ENCODE data around the gene NIPSNAP3A.

The NIPSNAP3A gene

DNA sequence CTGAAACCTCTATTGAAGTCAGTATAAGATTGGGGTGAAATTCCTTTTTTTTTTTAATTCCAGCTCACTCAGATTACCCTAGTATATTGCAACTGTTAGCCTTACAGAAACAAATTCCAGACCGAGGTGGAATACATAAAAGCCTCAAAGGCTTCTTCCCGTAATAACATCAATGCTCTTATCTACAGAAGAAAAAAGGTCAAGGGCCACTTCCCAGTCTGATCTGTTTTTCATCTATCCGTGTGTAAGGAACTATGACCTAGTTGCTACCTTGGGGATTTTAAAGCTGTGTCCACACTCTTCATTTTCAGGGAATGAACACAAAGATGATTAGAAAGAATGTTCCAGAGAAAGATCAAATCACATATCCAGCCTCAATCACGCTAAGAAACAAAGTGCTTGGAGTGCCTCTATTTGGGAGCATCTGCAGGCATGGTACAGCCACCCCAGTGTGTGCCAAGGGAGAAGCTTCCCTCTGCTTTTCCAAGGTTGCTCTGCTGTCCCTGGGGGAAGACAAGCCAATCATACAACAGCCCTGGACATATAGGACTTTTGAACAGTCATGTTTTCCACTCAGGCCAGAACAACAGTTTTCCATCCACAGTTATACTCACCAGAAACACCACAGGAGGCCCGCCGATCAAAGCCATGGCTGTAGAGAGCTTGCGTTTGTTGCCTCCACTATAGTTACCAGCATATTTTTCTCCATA is 40.0 kb downstream of the NIPSNAP3A start:
- no peak overlapping the region for H3K4me3 ChIP-seq (ENCODE audit: low read length)
- no peak for DNase-seq (ENCODE audit: low read depth)
- TF ChIP-seq, protein P1, sequence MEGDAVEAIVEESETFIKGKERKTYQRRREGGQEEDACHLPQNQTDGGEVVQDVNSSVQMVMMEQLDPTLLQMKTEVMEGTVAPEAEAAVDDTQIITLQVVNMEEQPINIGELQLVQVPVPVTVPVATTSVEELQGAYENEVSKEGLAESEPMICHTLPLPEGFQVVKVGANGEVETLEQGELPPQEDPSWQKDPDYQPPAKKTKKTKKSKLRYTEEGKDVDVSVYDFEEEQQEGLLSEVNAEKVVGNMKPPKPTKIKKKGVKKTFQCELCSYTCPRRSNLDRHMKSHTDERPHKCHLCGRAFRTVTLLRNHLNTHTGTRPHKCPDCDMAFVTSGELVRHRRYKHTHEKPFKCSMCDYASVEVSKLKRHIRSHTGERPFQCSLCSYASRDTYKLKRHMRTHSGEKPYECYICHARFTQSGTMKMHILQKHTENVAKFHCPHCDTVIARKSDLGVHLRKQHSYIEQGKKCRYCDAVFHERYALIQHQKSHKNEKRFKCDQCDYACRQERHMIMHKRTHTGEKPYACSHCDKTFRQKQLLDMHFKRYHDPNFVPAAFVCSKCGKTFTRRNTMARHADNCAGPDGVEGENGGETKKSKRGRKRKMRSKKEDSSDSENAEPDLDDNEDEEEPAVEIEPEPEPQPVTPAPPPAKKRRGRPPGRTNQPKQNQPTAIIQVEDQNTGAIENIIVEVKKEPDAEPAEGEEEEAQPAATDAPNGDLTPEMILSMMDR (IDR thresholded peaks at IDR 0.05; ENCODE audit: insufficient read depth, low read depth, low read length, missing control alignments), result no peak

DNA sequence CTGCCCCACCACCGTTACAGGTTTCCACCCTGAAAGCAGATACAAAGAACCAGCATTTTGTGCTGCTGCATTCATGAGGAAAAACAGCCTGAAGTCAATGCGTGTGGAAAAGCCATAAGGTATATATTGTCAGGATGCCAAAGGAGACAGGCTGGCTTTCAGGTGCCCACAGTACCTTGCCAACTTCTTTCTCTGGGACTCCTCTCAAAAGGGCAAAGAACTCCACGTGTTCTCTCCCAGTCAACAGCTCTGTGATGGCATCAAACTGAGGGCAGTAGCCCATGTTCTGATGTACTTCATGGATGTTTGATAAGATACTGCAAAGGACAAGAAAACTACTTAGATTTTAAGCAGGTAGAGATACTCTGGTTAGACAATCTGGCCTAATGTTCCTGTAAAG is 40.8 kb downstream of the NIPSNAP3A start:
- TF ChIP-seq, protein P1 (IDR thresholded peaks at IDR 0.05; ENCODE audit: insufficient read depth, low read depth, low read length, missing control alignments), result no peak
- no peak overlapping the region for H3K4me3 ChIP-seq (ENCODE audit: low read length)
- no peak for DNase-seq (ENCODE audit: low read depth)

DNA sequence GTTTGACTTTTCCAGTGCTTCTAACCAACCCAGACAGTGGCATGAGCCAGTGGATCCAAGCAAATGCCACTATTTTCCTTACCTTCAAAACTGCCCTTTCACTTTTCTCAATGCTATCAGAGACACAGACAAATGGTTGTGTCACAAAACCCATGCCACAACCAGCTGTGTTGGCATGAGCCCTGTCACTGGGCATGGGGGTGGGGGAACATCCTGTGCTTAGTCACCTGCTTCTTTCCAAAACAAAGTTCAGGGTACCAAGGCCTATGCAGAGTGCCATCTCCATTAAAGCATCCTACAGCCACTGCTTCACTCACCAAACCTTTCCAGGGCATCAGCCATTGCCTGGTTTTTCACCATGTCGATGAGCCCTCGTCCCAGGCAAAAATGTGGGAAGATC is 46.6 kb downstream of the NIPSNAP3A start:
- no peak for DNase-seq (ENCODE audit: low read depth)
- TF ChIP-seq, protein P1 (IDR thresholded peaks at IDR 0.05; ENCODE audit: insufficient read depth, low read depth, low read length, missing control alignments), result no peak

DNA sequence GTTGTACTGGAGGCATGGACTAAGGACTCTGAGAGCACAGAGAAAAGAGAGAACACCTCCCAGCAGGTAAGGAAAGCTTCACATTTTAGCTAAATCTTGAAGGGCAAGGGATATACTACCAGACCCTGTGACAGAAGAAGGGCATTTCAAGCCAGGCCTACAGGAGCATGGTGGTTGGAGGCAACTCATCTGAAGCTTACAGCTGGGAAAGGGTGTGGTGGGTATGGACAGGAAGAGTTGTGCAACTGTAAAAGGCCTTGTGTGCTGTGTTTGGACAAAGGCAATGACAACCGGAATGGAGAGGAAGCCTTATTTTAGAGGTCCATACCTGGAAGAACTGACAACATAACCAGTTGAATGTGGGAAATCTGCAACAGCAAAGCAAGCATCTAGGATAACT is 47.6 kb downstream of the NIPSNAP3A start:
- DNase-seq (ENCODE audit: low read depth), result peak; percentile 46
- no peak overlapping the region for H3K4me3 ChIP-seq (ENCODE audit: low read length)
- TF ChIP-seq, protein P1 (IDR thresholded peaks at IDR 0.05; ENCODE audit: insufficient read depth, low read depth, low read length, missing control alignments), result no peak

More for the DNA sequence above, 46.6 kb downstream of the NIPSNAP3A start:
- H3K4me3 ChIP-seq (ENCODE audit: low read length), result no peak overlapping the region

DNA sequence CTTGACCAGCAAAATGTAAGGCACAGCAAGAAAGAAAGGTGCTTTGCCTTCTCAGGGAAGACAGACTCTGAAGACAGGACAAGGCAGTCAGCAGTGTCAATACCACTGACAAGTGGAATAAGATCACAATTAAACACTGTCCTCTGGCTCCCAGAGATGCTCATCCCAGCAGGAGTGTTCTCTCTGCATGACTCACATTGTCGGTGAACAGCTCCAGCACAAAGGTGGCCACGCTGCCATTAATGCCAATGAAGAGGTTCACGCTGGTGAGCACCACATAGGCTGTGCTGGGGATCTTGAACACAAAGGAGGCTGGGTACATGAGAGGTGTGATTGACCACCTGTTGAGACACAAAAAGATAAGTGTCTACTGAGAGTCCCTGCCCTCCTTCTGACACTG is 48.4 kb downstream of the NIPSNAP3A start:
- H3K4me3 ChIP-seq (ENCODE audit: low read length), result no peak overlapping the region
- DNase-seq (ENCODE audit: low read depth), result no peak
- TF ChIP-seq, protein P1 (IDR thresholded peaks at IDR 0.05; ENCODE audit: insufficient read depth, low read depth, low read length, missing control alignments), result no peak

DNA sequence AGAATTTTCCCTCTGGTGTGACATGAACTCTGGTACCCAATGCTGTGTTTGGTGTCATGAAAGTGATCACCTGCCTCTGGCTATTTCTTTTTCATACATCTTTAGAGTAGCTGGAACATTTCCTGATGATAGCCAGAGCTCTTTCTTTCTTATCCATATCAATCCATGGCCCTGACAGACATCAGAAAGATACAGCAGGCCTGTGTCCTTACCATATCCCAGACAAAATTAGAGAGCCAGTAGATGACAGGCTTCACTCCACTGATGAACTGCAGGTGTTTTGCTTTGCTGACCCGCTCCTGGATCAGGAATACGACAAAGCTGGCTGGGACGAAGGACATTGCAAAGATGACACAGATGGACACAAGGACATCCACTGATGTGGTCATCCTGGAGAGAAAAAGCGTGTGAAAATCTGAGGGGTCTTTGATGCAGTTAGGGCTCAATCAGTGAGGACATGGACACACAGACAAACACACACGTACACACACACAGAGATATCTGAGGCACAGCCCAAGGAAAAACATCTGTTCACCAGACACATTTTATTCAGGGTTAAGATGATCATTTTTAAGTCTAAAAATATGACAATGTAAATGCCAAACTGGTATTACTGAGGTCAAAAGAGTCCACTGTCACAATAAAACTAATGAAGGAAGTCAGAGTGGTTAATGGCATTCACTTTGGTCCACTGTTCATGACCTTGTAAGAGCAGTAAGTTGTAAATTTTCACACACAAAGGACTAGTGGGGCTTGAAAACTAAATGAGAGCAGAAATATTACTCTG is 50.9 kb downstream of the NIPSNAP3A start:
- TF ChIP-seq, protein P1 (IDR thresholded peaks at IDR 0.05; ENCODE audit: insufficient read depth, low read depth, low read length, missing control alignments), result no peak

More for the DNA sequence above, 50.9 kb downstream of the NIPSNAP3A start:
- DNase-seq (ENCODE audit: low read depth), result no peak
- no peak overlapping the region for H3K4me3 ChIP-seq (ENCODE audit: low read length)

All from epithelial cell of esophagus (primary cell).